HFFc6 (cell line): Measurements from ENCODE around the gene REPS2. TPM values are rescaled to one million over a fixed set of nuclear protein-coding genes. Genes with fewer than 3 reads are reported as not detected.

Experiments
- DNase-seq: peaks from one replicate; pipeline ENCODE4 v3.0.0-alpha.2; 2018
- H3K27ac Mint-ChIP-seq: 2 replicates; pipeline ENCODE4 v1.8.0; 2020; ENCODE audit warnings: mild to moderate bottlenecking, mixed read lengths
- H3K27me3 Mint-ChIP-seq: 2 replicates; pipeline ENCODE4 v1.8.0; 2021; ENCODE audit warnings: mild to moderate bottlenecking, moderate library complexity, mixed read lengths; ENCODE audit not compliant: insufficient read depth
- H3K36me3 Mint-ChIP-seq: 2 replicates; pipeline ENCODE4 v1.8.0; 2021; ENCODE audit warnings: low read depth, mixed read lengths
- H3K4me1 Mint-ChIP-seq: 2 replicates; pipeline ENCODE4 v1.8.0; 2020; ENCODE audit warnings: low read depth, mixed read lengths
- H3K4me3 Mint-ChIP-seq: 2 replicates; pipeline ENCODE4 v1.8.0; 2020; ENCODE audit warnings: mild to moderate bottlenecking, moderate library complexity, mixed read lengths
- H3K9me3 Mint-ChIP-seq: 2 replicates; pipeline ENCODE4 v1.8.0; 2020; ENCODE audit warnings: mild to moderate bottlenecking, mixed read lengths
- CTCF ChIP-seq: fragments of 200-600 bp; sonication (generic); IDR thresholded peaks from 2 replicates; pipeline ENCODE4 v1.5.0; 2021; ENCODE audit warnings: antibody characterized with exemption, mild to moderate bottlenecking
- total RNA-seq, 6 experiments: library from RNA; stranded (reverse); fragmentation: NEBNext Ultra II Directional; extraction: Animal tissue kit (Norgen Biotek cat#: 25700); gene quantifications; 2 replicates in 1 of 6; 3 replicates in 5 of 6; pipeline ENCODE4 v1.2.3, GENCODE V29; 2021

The REPS2 gene
- total RNA-seq, 6 experiments from 2014 or later, result 0.06 to 0.23 (median 0.10) TPM; not detected in 1

- Mint-ChIP-seq H3K9me3 (no peaks in the 10 kb centered on the region), H3K27ac (no peak overlapping the region), H3K27me3 (peaks cover 1% of the 10 kb centered on the region; the same call in 1 of the 2 replicates), H3K4me3 (no peak overlapping the region), H3K36me3 (no peaks in the 10 kb centered on the region), H3K4me1 (no peaks in the 10 kb centered on the region)
- no peak for DNase-seq
- TF ChIP-seq CTCF, result no peak
Observed at GRCh38 chrX:17017134-17017533, 70.7 kb downstream of the REPS2 start.

- H3K4me1 Mint-ChIP-seq, result no peaks in the 10 kb centered on the region
- peaks cover 1% of the 10 kb centered on the region; the same call in 1 of the 2 replicates for H3K27me3 Mint-ChIP-seq
- DNase-seq, result no peak
- H3K4me3 Mint-ChIP-seq, result no peak overlapping the region
- no peaks in the 10 kb centered on the region for H3K36me3 Mint-ChIP-seq
- no peak overlapping the region for H3K27ac Mint-ChIP-seq
- no peak for TF ChIP-seq CTCF
- no peaks in the 10 kb centered on the region for H3K9me3 Mint-ChIP-seq
Observed at GRCh38 chrX:17020356-17020755, 73.9 kb downstream of the REPS2 start.

GRCh38 chrX:17020851-17021821 is 74.7 kb downstream of the REPS2 start:
- no peak overlapping the region for H3K4me3 Mint-ChIP-seq
- DNase-seq, result no peak
- no peaks in the 10 kb centered on the region for H3K36me3 Mint-ChIP-seq
- H3K4me1 Mint-ChIP-seq, result no peaks in the 10 kb centered on the region
- no peak overlapping the region for H3K27ac Mint-ChIP-seq
- H3K27me3 Mint-ChIP-seq, result peaks cover 1% of the 10 kb centered on the region; the same call in 1 of the 2 replicates
- no peak for TF ChIP-seq CTCF
- no peaks in the 10 kb centered on the region for H3K9me3 Mint-ChIP-seq

GRCh38 chrX:17021851-17022604 is 75.6 kb downstream of the REPS2 start:
- H3K27me3 Mint-ChIP-seq, result peaks cover 1% of the 10 kb centered on the region; the same call in 1 of the 2 replicates

More at GRCh38 chrX:17021851-17022604, 75.6 kb downstream of the REPS2 start:
- DNase-seq, result peak; percentile 15
- Mint-ChIP-seq H3K27ac (no peak overlapping the region), H3K4me3 (no peak overlapping the region), H3K36me3 (no peaks in the 10 kb centered on the region), H3K4me1 (no peaks in the 10 kb centered on the region), H3K9me3 (no peaks in the 10 kb centered on the region)
- TF ChIP-seq CTCF, result no peak
